ENCODE results near the gene WFS1.

WFS1 gene

GRCh38 chr4:6341696-6342095 lies 72.0 kb downstream of the WFS1 start:
- no peak for DNase-seq

- DNase-seq, result peak; percentile 56
Observed at GRCh38 chr4:6342530-6343293, 73.1 kb downstream of the WFS1 start.

- no peak for DNase-seq
Observed at GRCh38 chr4:6343939-6344408, 74.3 kb downstream of the WFS1 start.

- no peak for DNase-seq
Observed at GRCh38 chr4:6345096-6345830, 75.6 kb downstream of the WFS1 start.

- DNase-seq, result no peak
Observed at GRCh38 chr4:6345866-6346265, 76.2 kb downstream of the WFS1 start.

- no peak for DNase-seq
Observed at GRCh38 chr4:6346373-6347110, 76.9 kb downstream of the WFS1 start.

- DNase-seq, result no peak
Observed at GRCh38 chr4:6347511-6348045, 77.9 kb downstream of the WFS1 start.

GRCh38 chr4:6348408-6348807 lies 78.8 kb downstream of the WFS1 start:
- no peak for DNase-seq

GRCh38 chr4:6349896-6350603 lies 80.4 kb downstream of the WFS1 start:
- peak; percentile 38 for DNase-seq

GRCh38 chr4:6350646-6351045 lies 81.0 kb downstream of the WFS1 start:
- no peak for DNase-seq

- no peak for DNase-seq
Observed at GRCh38 chr4:6351246-6352000, 81.8 kb downstream of the WFS1 start.

GRCh38 chr4:6352031-6352692 lies 82.5 kb downstream of the WFS1 start:
- DNase-seq, result no peak

Data from femur (tissue), 1 donor.